GM21367 (cell line): ENCODE data around the gene B3GALT6.
"Not testable (repeated sequence)": the region's sequence is repeated elsewhere in the genome, so short reads cannot be mapped to it uniquely, and the experiment has no call there.

Source experiments
- ATAC-seq: cut with Tn5 transposase; IDR thresholded peaks from one replicate; pipeline ENCODE4 v1.9.1; 2021; ENCODE audit not compliant: unreplicated experiment

The B3GALT6 gene

DNA sequence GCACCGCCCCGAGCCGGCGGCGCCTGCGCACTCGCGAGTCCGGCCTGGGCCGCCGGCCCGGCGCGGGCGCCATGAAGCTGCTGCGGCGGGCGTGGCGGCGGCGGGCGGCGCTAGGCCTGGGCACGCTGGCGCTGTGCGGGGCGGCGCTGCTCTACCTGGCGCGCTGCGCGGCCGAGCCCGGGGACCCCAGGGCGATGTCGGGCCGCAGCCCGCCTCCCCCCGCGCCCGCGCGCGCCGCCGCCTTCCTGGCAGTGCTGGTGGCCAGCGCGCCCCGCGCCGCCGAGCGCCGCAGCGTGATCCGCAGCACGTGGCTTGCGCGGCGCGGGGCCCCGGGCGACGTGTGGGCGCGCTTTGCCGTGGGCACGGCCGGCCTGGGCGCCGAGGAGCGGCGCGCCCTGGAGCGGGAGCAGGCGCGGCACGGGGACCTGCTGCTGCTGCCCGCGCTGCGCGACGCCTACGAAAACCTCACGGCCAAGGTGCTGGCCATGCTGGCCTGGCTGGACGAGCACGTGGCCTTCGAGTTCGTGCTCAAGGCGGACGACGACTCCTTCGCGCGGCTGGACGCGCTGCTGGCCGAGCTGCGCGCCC lies at the start of gene B3GALT6:
TSS of gene B3GALT6 (plus strand) at position 30 of the 588 bp plus-strand sequence. CDS start at position 72, 42 bp downstream.
- ATAC-seq, result no peak

GRCh38 chr1:1182491-1183220 lies 49.4 kb upstream of the B3GALT6 start:
- no peak for ATAC-seq

- ATAC-seq, result no peak
Observed at GRCh38 chr1:1183221-1183747, 48.8 kb upstream of the B3GALT6 start.

- no peak for ATAC-seq
Observed at GRCh38 chr1:1183833-1184775, 47.9 kb upstream of the B3GALT6 start.

DNA sequence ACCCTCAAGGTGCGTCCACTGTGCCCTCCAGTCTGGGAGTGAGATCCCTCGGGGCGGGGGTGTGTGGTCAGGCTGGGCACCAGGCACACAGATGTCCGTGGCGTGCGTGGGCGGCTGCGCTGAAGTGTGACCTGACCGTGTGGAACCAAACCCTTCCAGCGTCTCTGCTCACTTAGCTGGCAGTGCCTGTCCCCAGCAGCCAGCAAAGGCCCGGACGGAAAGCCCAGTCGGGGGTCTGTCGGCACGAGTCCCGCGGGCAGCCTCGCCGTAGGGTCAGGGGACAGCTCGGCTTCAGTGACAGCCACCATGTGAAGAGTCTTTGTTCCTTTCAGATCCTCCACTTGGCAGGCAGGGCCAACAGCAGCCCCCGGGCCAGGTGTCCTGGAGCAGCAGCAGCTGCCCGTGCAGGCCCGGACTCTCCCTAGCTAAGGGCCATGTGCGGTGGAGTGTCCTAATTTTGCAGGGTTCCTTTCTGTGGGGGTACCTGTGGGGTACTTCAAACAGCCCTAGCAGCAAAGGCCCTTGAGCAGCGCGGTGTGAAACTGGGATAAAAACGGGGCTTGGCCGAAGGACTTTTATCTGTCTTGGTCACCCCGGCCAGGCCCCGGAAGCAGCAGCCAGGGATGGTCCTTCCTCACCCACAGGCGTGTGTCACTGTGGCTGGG lies 46.8 kb upstream of the B3GALT6 start:
- ATAC-seq, result no peak

GRCh38 chr1:1187938-1188337 lies 44.1 kb upstream of the B3GALT6 start:
- no peak for ATAC-seq

DNA sequence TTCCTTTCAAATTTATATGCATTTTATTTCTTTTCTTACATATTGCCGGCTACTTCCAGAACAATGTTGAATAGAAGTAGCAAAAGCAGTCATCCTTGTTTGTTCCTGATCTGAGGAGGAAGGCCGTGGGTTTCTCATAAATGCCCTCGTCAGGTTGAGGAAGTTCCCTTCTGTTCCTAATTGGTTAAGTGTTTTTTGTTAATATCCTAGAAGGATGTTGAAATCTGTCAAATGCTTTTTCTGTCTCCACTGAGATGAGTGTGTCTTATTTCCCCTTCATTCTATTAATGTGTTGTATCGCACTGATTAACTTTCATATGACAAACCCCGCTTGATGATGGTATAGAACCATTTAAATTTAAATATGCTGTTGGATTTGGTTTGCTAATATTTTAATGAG lies 42.9 kb upstream of the B3GALT6 start:
- ATAC-seq, result no peak

DNA sequence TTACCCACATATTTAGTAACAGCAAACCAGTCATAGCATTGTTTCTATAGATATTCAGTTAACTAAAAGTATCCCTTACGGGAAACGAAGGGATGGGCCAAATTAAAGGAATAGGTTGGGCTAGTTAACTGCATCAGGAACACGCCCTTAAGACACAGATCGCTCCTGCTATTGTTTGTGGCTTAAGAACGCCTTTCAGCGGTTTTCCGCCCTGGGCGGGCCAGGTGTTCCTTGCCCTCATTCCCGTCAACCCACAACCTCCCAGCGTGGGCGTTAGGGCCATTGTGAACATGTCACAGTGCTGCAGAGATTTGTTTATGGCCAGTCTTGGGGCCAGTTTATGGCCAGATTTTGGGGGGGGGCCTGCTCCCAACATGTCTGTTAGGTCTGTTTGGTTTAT lies 40.3 kb upstream of the B3GALT6 start:
- no peak for ATAC-seq

- ATAC-seq, result no peak
Observed at GRCh38 chr1:1194723-1195122, 37.3 kb upstream of the B3GALT6 start.

- not testable (repeated sequence) for ATAC-seq
Observed at GRCh38 chr1:1195726-1196125, 36.3 kb upstream of the B3GALT6 start.

DNA sequence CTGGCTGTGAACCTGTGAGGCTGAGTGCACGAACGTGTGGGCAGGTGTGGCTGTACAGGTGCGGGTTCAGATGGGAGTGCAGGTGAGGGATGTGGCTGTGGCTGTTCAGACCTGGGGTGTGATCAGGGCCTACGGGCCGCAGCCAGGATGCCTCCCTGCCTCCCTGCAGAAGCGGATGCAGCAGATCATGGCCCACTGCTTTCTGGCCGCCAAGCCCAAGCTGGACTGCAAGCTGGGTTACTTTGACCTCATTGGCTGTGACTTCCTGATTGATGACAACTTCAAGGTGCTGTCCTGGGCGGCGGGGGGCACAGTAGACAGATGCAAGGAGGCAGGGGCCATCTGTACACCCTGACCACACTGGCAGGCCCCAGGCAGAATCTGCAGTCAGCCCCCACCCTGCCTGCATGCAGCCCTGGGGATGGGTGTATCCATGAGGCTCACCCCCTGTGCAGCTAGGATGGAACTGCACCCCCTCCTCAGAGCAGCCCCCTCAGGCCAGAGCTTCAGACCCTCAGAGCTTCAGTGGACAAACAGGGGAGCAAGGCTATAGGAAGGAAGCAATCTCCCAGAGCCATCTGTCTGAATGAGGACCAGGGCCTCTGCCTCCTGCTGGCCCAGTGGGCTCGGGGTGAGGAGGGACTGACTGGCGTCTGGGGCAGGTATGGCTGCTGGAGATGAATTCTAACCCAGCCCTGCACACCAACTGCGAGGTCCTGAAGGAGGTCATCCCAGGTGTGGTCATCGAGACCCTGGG lies 35.4 kb upstream of the B3GALT6 start:
- ATAC-seq, result no peak

- no peak for ATAC-seq
Observed at GRCh38 chr1:1197188-1197500, 34.9 kb upstream of the B3GALT6 start.

DNA sequence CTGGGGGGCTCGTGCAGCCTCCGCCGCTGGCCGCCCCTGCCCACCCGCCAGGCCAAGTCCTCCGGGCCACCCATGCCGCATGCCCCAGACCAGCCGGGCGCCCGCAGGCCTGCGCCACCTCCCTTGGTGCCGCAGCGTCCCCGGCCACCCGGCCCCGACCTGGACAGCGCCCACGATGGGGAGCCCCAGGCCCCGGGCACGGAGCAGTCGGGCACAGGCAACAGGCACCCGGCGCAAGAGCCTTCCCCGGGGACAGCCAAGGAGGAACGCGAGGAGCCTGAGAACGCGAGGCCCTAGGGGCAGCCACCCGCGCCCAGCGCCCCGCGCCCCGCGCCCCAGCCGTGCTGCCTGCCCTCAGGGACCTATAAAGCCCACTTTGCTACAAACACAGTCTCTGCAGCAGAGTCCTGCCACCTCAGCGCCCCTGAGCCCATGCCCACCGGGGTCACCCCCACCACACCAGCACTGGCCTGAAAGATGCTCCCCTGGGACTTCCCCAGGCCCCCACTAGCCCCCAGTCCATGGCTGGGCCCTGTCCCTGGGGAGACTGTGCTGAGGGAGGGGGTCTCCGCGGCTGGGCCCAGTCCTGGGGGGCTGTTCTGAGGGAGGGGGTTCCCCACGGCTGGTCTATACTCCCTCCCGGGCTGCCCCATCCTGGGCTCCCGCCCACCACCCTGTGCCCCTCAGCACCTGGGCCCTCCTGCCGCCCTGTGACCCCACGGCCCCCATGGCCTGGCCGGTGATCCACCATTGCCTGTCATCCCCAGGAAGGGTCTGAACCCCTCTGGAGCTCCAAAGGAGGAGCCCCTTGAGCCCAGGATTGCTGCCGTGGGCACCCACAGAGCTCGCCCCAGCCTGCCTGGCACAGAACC lies 34.2 kb upstream of the B3GALT6 start:
- ATAC-seq, result no peak

GRCh38 chr1:1198423-1199140 lies 33.5 kb upstream of the B3GALT6 start:
- no peak for ATAC-seq

DNA sequence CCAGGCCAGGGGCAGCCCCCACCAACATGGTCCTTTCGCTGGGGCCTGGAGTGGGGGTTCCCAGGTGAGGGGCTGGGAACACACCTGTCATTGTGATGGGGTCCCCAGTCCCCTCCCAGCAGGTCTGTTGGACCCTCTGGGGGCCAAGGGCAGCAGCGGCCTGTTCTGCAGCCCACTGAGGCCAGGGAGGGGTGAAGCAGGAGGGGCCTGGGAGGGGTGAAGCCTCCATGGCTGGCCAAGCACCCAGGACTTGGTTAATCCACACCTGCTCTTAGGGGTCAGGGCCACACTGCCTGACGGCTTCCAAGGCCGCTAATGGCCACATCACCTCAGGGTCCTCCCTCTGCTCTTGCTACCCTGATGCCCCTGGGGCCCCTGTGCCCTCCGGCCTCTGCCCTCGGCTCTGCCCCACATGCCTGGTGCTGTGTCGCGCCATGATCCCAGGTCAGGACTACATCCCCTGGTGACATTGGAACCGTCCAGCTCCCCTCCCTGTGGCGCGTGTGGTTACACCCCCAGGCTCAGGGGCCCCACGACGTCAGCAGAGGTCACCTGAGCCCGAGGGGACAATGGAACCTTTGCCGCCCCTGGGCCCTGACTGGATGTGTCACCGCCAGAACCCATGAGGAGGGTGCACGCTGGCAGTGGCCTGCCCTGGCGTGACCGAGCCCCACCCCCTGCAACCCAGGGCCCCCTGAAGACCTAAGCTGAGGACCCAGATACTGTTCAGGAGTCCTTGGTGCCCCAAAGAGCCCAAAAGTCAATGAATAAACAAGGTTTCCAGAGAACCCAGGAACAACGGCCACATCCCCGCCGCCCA lies 32.7 kb upstream of the B3GALT6 start:
- ATAC-seq, result no peak

- ATAC-seq, result no peak
Observed at GRCh38 chr1:1199961-1200875, 31.8 kb upstream of the B3GALT6 start.
